ENCODE measurements around the gene SLC25A13.
"Not testable (repeated sequence)": the region's sequence is repeated elsewhere in the genome, so short reads cannot be mapped to it uniquely, and the experiment has no call there.

SLC25A13 gene

DNA sequence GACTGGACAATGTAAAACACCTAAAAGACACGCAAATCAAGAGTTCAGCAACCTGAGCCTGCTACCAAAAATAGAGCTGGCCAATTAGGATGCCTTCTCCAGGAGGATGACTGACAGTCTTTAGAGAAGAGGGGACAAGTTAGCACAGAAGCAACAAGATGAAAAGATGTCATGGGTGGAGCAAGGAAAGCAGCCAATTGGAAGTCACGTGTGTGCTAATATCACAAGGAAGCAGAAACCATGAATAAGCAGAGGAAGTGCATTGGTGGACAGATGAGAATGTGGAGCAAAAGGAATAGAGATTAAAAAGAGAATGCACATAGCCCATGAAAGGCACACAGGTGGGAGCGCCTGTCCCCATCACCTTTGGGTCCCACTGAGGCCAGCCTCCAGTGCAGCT lies 148.1 kb downstream of the SLC25A13 start:
- TF ChIP-seq POLR2A (IDR thresholded peaks at IDR 0.05; ENCODE audit: extremely low read depth, insufficient read length) (no peak), MAX (IDR thresholded peaks at IDR 0.05; ENCODE audit: low read depth, low read length) (no peak), MYC (IDR thresholded peaks at IDR 0.05; ENCODE audit: low read depth, low read length) (no peak)
- H3K4me3 ChIP-seq (ENCODE audit: low read depth, low read length) = no peak overlapping the region
- DNase-seq (ENCODE audit: low read depth) = no peak

GRCh38 chr7:96169439-96169838 lies 152.5 kb downstream of the SLC25A13 start:
- TF ChIP-seq MAX (IDR thresholded peaks at IDR 0.05; ENCODE audit: low read depth, low read length) (no peak), CTCF (IDR thresholded peaks at IDR 0.05; ENCODE audit: low read depth, low read length) (no peak), MYC (IDR thresholded peaks at IDR 0.05; ENCODE audit: low read depth, low read length) (no peak), POLR2A (IDR thresholded peaks at IDR 0.05; ENCODE audit: extremely low read depth, insufficient read length) (no peak)
- no peak overlapping the region for H3K4me3 ChIP-seq (ENCODE audit: low read depth, low read length)
- DNase-seq (ENCODE audit: low read depth) = no peak

DNA sequence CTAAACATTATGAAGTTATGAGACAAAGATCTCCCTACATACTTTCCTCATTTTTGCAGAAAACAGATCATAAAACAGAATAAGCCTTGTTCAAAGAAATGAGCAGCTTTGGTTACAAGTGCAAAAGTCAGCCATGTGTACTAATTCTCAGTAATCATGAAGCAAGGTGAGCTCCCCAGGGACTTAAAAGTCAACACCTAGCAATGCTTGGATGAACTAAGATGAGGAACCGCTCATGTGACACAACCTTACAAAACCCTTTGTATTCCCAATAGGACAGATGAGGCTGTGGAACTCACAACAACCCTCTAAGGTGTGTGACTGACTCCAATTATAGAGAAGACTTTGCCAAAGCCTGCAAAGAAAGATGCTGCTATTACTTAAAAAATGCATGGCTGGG lies 154.5 kb downstream of the SLC25A13 start:
- H3K4me3 ChIP-seq (ENCODE audit: low read depth, low read length) = no peak overlapping the region
- no peak for DNase-seq (ENCODE audit: low read depth)
- TF ChIP-seq CTCF (IDR thresholded peaks at IDR 0.05; ENCODE audit: low read depth, low read length) (no peak), MAX (IDR thresholded peaks at IDR 0.05; ENCODE audit: low read depth, low read length) (no peak), MYC (IDR thresholded peaks at IDR 0.05; ENCODE audit: low read depth, low read length) (no peak), POLR2A (IDR thresholded peaks at IDR 0.05; ENCODE audit: extremely low read depth, insufficient read length) (no peak)

- no peak for TF ChIP-seq CTCF (IDR thresholded peaks at IDR 0.05; ENCODE audit: low read depth, low read length)
Observed at GRCh38 chr7:96161897-96162296, 160.0 kb downstream of the SLC25A13 start.

GRCh38 chr7:96157856-96158255 lies 164.0 kb downstream of the SLC25A13 start:
- no peak overlapping the region for H3K4me3 ChIP-seq (ENCODE audit: low read depth, low read length)
- no peak for TF ChIP-seq POLR2A (IDR thresholded peaks at IDR 0.05; ENCODE audit: extremely low read depth, insufficient read length)
- TF ChIP-seq MYC (IDR thresholded peaks at IDR 0.05; ENCODE audit: low read depth, low read length) = no peak
- no peak for TF ChIP-seq MAX (IDR thresholded peaks at IDR 0.05; ENCODE audit: low read depth, low read length)
- TF ChIP-seq CTCF (IDR thresholded peaks at IDR 0.05; ENCODE audit: low read depth, low read length) = no peak
- DNase-seq (ENCODE audit: low read depth) = no peak

More at GRCh38 chr7:96161897-96162296, 160.0 kb downstream of the SLC25A13 start:
- DNase-seq (ENCODE audit: low read depth) = no peak
- H3K4me3 ChIP-seq (ENCODE audit: low read depth, low read length) = no peak overlapping the region

DNA sequence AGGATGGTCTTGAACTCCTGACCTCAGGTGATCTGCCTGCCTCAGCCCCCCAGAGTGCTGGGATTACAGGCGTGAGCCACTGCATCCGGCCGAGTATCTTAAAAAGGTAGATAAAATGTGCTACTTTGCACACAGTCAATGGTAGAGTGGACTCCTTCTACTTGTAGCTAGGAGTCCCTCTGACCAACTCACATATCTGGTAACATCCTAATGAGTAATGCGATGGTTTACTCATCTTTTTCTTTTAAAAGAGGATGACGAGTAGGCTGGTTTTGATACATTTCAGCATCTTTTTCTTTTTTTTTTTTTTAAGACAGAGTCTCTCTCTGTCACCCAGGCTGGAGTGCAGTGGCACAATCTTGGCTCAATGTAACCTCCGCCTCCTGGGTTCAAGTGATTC lies 167.4 kb downstream of the SLC25A13 start:
- not testable (repeated sequence) for DNase-seq (ENCODE audit: low read depth); H3K4me3 ChIP-seq (ENCODE audit: low read depth, low read length)

DNA sequence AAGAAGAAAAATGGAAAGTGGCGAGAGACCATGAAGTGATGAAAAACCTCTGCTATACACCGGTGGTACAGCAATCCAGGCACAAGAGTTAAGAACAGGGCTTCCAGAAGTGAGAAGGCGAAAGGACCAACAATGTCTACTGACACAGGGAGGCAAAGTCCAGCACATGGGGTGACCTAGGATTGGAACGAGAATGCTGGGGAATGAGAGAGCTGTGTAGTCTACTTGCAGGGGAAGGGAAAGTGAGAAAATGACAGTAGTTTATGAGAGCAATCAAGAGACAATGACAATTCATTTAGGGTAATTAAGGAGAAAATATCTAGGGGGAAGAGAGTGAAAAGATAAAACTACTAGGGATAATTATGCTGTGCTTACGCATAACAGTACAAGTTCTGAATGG lies 169.2 kb downstream of the SLC25A13 start:
- TF ChIP-seq POLR2A (IDR thresholded peaks at IDR 0.05; ENCODE audit: extremely low read depth, insufficient read length) (no peak), MAX (IDR thresholded peaks at IDR 0.05; ENCODE audit: low read depth, low read length) (no peak), MYC (IDR thresholded peaks at IDR 0.05; ENCODE audit: low read depth, low read length) (no peak), CTCF (IDR thresholded peaks at IDR 0.05; ENCODE audit: low read depth, low read length) (no peak)
- no peak for DNase-seq (ENCODE audit: low read depth)
- no peak overlapping the region for H3K4me3 ChIP-seq (ENCODE audit: low read depth, low read length)
